GM12891 (cell line): ENCODE results near the gene ARMC12.

ENCODE experiments used
- POLR2A ChIP-seq: IDR thresholded peaks from 2 replicates; pipeline ENCODE4 v1.6.1; 2011; ENCODE audit warnings: low read depth, low read length, control low read depth
- POLR2AphosphoS5 ChIP-seq: IDR thresholded peaks from 2 replicates; pipeline ENCODE4 v1.6.1; 2011; ENCODE audit warnings: low read depth, low read length, control low read depth
- TAF1 ChIP-seq: IDR thresholded peaks from 2 replicates; pipeline ENCODE4 v1.6.1; 2011; ENCODE audit warnings: low read depth, low read length, control low read depth

DNA sequence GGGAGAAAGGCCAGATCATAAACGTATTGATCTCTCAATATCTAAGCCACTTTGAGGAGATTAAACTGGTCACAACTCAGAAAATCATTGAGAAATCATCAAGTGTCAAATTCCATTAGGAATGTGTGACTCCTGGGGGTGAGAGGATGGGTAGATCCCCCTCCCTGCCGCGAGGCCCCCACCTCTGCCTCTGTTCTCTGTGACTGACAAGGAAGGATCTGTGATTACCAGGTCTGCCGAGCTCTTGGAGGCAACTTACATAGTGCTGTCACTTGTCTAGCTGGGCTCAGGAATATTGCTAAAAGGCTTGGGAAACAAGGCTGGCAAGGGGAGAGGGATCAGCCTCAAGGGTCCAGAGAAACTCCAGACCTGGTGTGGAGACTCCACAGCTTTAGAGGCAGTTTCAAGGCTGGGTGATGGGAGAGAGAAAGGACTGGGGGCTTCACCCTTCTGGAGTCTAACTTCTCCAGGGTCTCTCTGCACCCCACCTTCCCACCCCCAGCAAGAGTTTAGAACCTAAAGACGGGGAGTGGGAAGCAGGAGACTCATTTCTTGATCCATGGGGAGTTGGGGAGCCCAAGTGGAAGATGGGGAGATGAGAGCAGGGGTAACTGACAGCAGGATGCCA, 11.6 kb upstream of the ARMC12 start:
- no peak for TF ChIP-seq POLR2A
- TF ChIP-seq TAF1: no peak
- no peak for TF ChIP-seq POLR2AphosphoS5
